ENCODE results near the gene POLR3E.

Gene POLR3E

DNA sequence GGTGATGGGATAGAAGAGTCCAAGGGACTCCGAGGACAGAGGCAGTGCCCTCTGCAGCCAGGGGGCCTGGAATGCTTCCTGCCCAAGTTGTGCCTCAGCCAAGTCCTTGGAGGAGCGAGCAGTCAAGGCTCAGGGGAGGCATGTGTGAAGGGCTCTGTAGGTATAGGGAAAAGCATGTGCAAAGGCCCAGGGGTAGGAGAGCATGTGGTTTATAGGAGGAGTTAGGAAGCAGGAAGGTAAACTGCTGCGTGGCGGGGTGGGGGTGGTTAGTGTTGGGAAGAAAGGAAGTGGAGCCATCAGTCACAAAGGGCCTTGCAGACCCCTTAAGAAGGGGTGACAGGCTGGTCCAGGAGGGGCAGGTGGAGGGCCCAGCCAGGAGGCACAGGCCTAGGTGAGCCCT lies 7.2 kb downstream of the POLR3E start:
- H3K4me2 ChIP-seq (ENCODE audit: low read depth, low read length, poor library complexity, severe bottlenecking) = no peak overlapping the region
- H2AFZ ChIP-seq (ENCODE audit: low read depth, low read length, severe bottlenecking) = no peak overlapping the region
- no peaks in the 10 kb centered on the region for H3K9me3 ChIP-seq (ENCODE audit: insufficient read depth, low read length)
- H3K79me2 ChIP-seq (ENCODE audit: insufficient read depth, low read length) = peaks cover 53% of the 10 kb centered on the region
- peaks cover 3% of the 10 kb centered on the region; the same call in 1 of the 2 replicates for H4K20me1 ChIP-seq (ENCODE audit: low read depth, low read length)
- H3K9me2 ChIP-seq (replicated peaks; ENCODE audit: insufficient read depth, low read length) = no peaks in the 10 kb centered on the region
- no peaks in the 10 kb centered on the region for H3K36me3 ChIP-seq (ENCODE audit: low read length)
- no peak overlapping the region for H3K27ac ChIP-seq (ENCODE audit: low read depth, low read length)
- H3K9ac ChIP-seq (ENCODE audit: low read length) = no peak overlapping the region
- no peaks in the 10 kb centered on the region for H3K27me3 ChIP-seq (ENCODE audit: low read length)
- no peaks in the 10 kb centered on the region for H3F3A ChIP-seq (ENCODE audit: insufficient read depth)
- no peak overlapping the region for H3K4me3 ChIP-seq (ENCODE audit: insufficient read depth, low read length, poor library complexity, severe bottlenecking)
- TF ChIP-seq, protein P1, sequence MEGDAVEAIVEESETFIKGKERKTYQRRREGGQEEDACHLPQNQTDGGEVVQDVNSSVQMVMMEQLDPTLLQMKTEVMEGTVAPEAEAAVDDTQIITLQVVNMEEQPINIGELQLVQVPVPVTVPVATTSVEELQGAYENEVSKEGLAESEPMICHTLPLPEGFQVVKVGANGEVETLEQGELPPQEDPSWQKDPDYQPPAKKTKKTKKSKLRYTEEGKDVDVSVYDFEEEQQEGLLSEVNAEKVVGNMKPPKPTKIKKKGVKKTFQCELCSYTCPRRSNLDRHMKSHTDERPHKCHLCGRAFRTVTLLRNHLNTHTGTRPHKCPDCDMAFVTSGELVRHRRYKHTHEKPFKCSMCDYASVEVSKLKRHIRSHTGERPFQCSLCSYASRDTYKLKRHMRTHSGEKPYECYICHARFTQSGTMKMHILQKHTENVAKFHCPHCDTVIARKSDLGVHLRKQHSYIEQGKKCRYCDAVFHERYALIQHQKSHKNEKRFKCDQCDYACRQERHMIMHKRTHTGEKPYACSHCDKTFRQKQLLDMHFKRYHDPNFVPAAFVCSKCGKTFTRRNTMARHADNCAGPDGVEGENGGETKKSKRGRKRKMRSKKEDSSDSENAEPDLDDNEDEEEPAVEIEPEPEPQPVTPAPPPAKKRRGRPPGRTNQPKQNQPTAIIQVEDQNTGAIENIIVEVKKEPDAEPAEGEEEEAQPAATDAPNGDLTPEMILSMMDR (IDR thresholded peaks at IDR 0.05; ENCODE audit: insufficient read depth, low read length, poor library complexity, severe bottlenecking) = no peak
- no peak for TF ChIP-seq EZH2phosphoT487 (conservative IDR thresholded peaks at IDR 0.05; ENCODE audit: low read length)

DNA sequence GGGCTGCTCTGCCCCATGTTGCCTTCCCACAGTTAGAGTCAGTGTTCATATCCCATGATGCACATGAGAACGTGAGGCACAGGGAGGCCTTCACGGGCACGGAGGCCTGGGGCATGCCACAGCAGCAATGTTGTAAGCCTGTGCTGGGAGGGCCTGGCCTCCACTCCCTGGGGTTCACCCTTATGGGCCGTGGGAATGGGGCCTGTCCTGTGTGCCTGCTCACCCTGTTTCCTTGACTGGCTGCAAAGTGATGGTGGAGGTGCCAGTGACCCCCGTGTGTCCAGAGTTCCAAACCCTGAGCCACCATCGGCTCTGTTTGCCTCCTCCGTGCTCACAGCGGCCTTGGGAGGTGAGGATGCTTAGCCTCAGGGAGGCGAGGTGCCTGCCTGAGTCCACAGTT lies 9.6 kb downstream of the POLR3E start:
- Histone ChIP-seq H4K20me1 (ENCODE audit: low read depth, low read length) (no peaks in the 10 kb centered on the region; the same call in 1 of the 2 replicates), H3F3A (ENCODE audit: insufficient read depth) (no peaks in the 10 kb centered on the region), H3K4me2 (ENCODE audit: low read depth, low read length, poor library complexity, severe bottlenecking) (no peak overlapping the region), H3K27ac (ENCODE audit: low read depth, low read length) (no peak overlapping the region), H3K9me2 (replicated peaks; ENCODE audit: insufficient read depth, low read length) (no peaks in the 10 kb centered on the region), H3K9ac (ENCODE audit: low read length) (no peak overlapping the region), H3K4me3 (ENCODE audit: insufficient read depth, low read length, poor library complexity, severe bottlenecking) (no peak overlapping the region), H3K27me3 (ENCODE audit: low read length) (no peaks in the 10 kb centered on the region), H3K9me3 (ENCODE audit: insufficient read depth, low read length) (no peaks in the 10 kb centered on the region), H2AFZ (ENCODE audit: low read depth, low read length, severe bottlenecking) (no peak overlapping the region), H3K79me2 (ENCODE audit: insufficient read depth, low read length) (peaks cover 30% of the 10 kb centered on the region), H3K36me3 (ENCODE audit: low read length) (no peaks in the 10 kb centered on the region)
- TF ChIP-seq, protein P1 (IDR thresholded peaks at IDR 0.05; ENCODE audit: insufficient read depth, low read length, poor library complexity, severe bottlenecking) = no peak
- no peak for TF ChIP-seq EZH2phosphoT487 (conservative IDR thresholded peaks at IDR 0.05; ENCODE audit: low read length)

DNA sequence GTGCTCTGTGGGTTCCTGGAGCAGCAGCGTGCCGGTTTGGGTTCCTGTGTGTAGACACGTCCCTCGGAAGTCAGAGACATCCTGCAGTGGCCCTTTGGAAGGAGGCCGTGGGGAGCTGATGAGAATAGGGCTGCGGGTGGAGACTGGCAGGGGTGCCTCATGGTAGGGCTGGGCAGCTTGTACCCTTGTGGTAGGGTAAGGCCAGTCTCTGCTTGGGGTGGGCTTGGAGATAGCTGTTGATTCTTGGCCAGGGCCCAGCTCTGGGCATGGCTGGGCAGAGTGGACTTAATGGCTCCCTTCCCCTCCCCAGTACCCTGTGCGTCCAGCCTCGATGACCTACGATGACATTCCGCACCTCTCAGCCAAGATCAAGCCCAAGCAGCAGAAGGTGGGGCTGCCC lies 10.6 kb downstream of the POLR3E start:
- H3K9ac ChIP-seq (ENCODE audit: low read length) = no peak overlapping the region
- TF ChIP-seq, protein P1 (IDR thresholded peaks at IDR 0.05; ENCODE audit: insufficient read depth, low read length, poor library complexity, severe bottlenecking) = no peak
- no peak for TF ChIP-seq EZH2phosphoT487 (conservative IDR thresholded peaks at IDR 0.05; ENCODE audit: low read length)
- H3K9me3 ChIP-seq (ENCODE audit: insufficient read depth, low read length) = no peaks in the 10 kb centered on the region
- H3K36me3 ChIP-seq (ENCODE audit: low read length) = no peaks in the 10 kb centered on the region
- no peaks in the 10 kb centered on the region for H3K9me2 ChIP-seq (replicated peaks; ENCODE audit: insufficient read depth, low read length)
- no peaks in the 10 kb centered on the region for H3F3A ChIP-seq (ENCODE audit: insufficient read depth)
- no peak overlapping the region for H3K4me3 ChIP-seq (ENCODE audit: insufficient read depth, low read length, poor library complexity, severe bottlenecking)
- no peak overlapping the region for H3K27ac ChIP-seq (ENCODE audit: low read depth, low read length)
- no peak overlapping the region for H2AFZ ChIP-seq (ENCODE audit: low read depth, low read length, severe bottlenecking)
- no peak overlapping the region for H3K4me2 ChIP-seq (ENCODE audit: low read depth, low read length, poor library complexity, severe bottlenecking)
- H3K79me2 ChIP-seq (ENCODE audit: insufficient read depth, low read length) = peaks cover 20% of the 10 kb centered on the region; the same call in 1 of the 2 replicates
- no peaks in the 10 kb centered on the region for H4K20me1 ChIP-seq (ENCODE audit: low read depth, low read length)
- H3K27me3 ChIP-seq (ENCODE audit: low read length) = no peaks in the 10 kb centered on the region

Measured in SU-DHL-6 (cell line).